GM19372 (cell line): ENCODE data around the gene ICAM1.

Source experiments
- ATAC-seq: cut with Tn5 transposase; IDR thresholded peaks from one replicate; pipeline ENCODE4 v1.9.1; 2021; ENCODE audit warnings: mild to moderate bottlenecking, low read depth, moderate library complexity; ENCODE audit not compliant: unreplicated experiment

The ICAM1 gene

GRCh38 chr19:10292206-10292788, 21.4 kb downstream of the ICAM1 start:
- no peak for ATAC-seq

- ATAC-seq = no peak
Measured at GRCh38 chr19:10292789-10293636, 22.1 kb downstream of the ICAM1 start.

- ATAC-seq = no peak
Measured at GRCh38 chr19:10293637-10294367, 22.9 kb downstream of the ICAM1 start.

GRCh38 chr19:10294368-10294697, 23.4 kb downstream of the ICAM1 start:
- ATAC-seq = no peak

- no peak for ATAC-seq
Measured at GRCh38 chr19:10295305-10295846, 24.5 kb downstream of the ICAM1 start.

- no peak for ATAC-seq
Measured at GRCh38 chr19:10295847-10296591, 25.1 kb downstream of the ICAM1 start.

- no peak for ATAC-seq
Measured at GRCh38 chr19:10299545-10300458, 28.9 kb downstream of the ICAM1 start.

GRCh38 chr19:10305139-10305806, 34.4 kb downstream of the ICAM1 start:
- no peak for ATAC-seq

- ATAC-seq = no peak
Measured at GRCh38 chr19:10306327-10306726, 35.4 kb downstream of the ICAM1 start.

GRCh38 chr19:10309423-10309822, 38.5 kb downstream of the ICAM1 start, which contains the start of gene ZGLP1:
Gene ZGLP1, minus strand, starts transcription at chr19:10309815.
- ATAC-seq = no peak

- ATAC-seq = peak; percentile 56
Measured at GRCh38 chr19:10315335-10316214, 44.7 kb downstream of the ICAM1 start, which contains the start of gene FDX2. Gene FDX2, minus strand, starts transcription at chr19:10316015. Its CDS starts 19 bp downstream, at chr19:10315996.

GRCh38 chr19:10316229-10317044, 45.5 kb downstream of the ICAM1 start:
- no peak for ATAC-seq

- ATAC-seq = no peak
Measured at GRCh38 chr19:10317045-10317856, 46.3 kb downstream of the ICAM1 start.

- no peak for ATAC-seq
Measured at GRCh38 chr19:10317857-10318462, 47.0 kb downstream of the ICAM1 start.

GRCh38 chr19:10318807-10319682, 48.1 kb downstream of the ICAM1 start:
- no peak for ATAC-seq
